Tibial artery (tissue), 4 donors: ENCODE data around the gene RBBP5.

Experiments
- DNase-seq, 2 donors: peaks; one replicate each; pipeline ENCODE4 v3.0.0-alpha.2; 2019
- H3K27ac ChIP-seq, 2 donors: fragments of 200-600 bp; sonication (generic) in 1 of 2; 1 replicate in 1 of 2; 2 replicates in 1 of 2; pipeline ENCODE4 v1.5.1; 2018 to 2019; ENCODE audit warnings: mild to moderate bottlenecking in 1 of 2
- H3K27me3 ChIP-seq, 2 donors: fragments of 200-600 bp; sonication (generic) in 1 of 2; one replicate each; pipeline versions ENCODE4 v1.5.1 to v1.6.0; 2016 to 2019
- H3K36me3 ChIP-seq, 3 donors: fragments of 200-600 bp; sonication (generic) in 2 of 3; one replicate each; pipeline ENCODE4 v1.5.1; 2016 to 2019; ENCODE audit warnings: mild to moderate bottlenecking in 2 of 3
- H3K4me1 ChIP-seq, 4 donors: fragments of 200-600 bp; sonication (generic) in 2 of 4; 1 replicate in 3 of 4; 2 replicates in 1 of 4; pipeline ENCODE4 v1.5.1; 2016 to 2019
- H3K4me3 ChIP-seq, 2 donors: fragments of 200-600 bp; sonication (generic) in 1 of 2; 1 replicate in 1 of 2; 2 replicates in 1 of 2; pipeline ENCODE4 v1.5.1; 2018 to 2019; ENCODE audit warnings: mild to moderate bottlenecking in 2 of 2
- H3K9me3 ChIP-seq, 3 donors: fragments of 200-600 bp; sonication (generic) in 1 of 3; one replicate each; pipeline ENCODE4 v1.5.1; 2016 to 2019
- CTCF ChIP-seq, 2 experiments: fragments of 200-600 bp in 1 of 2; fragments of 450-650 bp in 1 of 2; IDR thresholded peaks; one replicate each; pipeline ENCODE4 v1.5.1; 2017 to 2019; ENCODE audit warnings: antibody characterized with exemption in 2 of 2, mild to moderate bottlenecking in 1 of 2, moderate library complexity in 1 of 2
- intact Hi-C: fragments of 100-400 bp; cut with DNase I; formaldehyde crosslinking; loops from one replicate; pipeline ENCODE4 v1.15.0; 2023; ENCODE audit warnings: low total_unique reads

The RBBP5 gene

GRCh38 chr1:205077158-205077933, 44.4 kb downstream of the RBBP5 start:
- no peak overlapping the region for H3K27ac ChIP-seq
- TF ChIP-seq CTCF (IDR thresholded peaks at IDR 0.05): no peak
- H3K4me3 ChIP-seq: no peak overlapping the region
- no peaks in the 10 kb centered on the region for H3K9me3 ChIP-seq
- peaks cover 0 to 3% (median 0%) of the 10 kb centered on the region in 3 donors for H3K36me3 ChIP-seq
- H3K4me1 ChIP-seq: no peaks in the 10 kb centered on the region
- H3K27me3 ChIP-seq: no peaks in the 10 kb centered on the region
- intact Hi-C loops: no loop called here
- no peak for DNase-seq

GRCh38 chr1:205076245-205076761, 45.5 kb downstream of the RBBP5 start:
- DNase-seq: no peak
- Histone ChIP-seq H3K4me3 (no peak overlapping the region), H3K27ac (no peak overlapping the region), H3K27me3 (no peaks in the 10 kb centered on the region), H3K36me3 (peaks cover 0 to 3% (median 0%) of the 10 kb centered on the region in 3 donors), H3K4me1 (no peaks in the 10 kb centered on the region), H3K9me3 (no peaks in the 10 kb centered on the region)
- no peak for TF ChIP-seq CTCF (IDR thresholded peaks at IDR 0.05)
- intact Hi-C loops: no loop called here

- no peaks in the 10 kb centered on the region for H3K4me1 ChIP-seq
- intact Hi-C loops: no loop called here
- H3K36me3 ChIP-seq: peaks cover 0 to 3% (median 0%) of the 10 kb centered on the region in 3 donors
- no peak for TF ChIP-seq CTCF (IDR thresholded peaks at IDR 0.05)
- no peak overlapping the region for H3K4me3 ChIP-seq
- no peaks in the 10 kb centered on the region for H3K27me3 ChIP-seq
- DNase-seq: no peak
- H3K9me3 ChIP-seq: no peaks in the 10 kb centered on the region
- no peak overlapping the region for H3K27ac ChIP-seq
These were observed 46.1 kb downstream of the RBBP5 start for GRCh38 chr1:205075642-205076155.

- no peak for DNase-seq
- H3K36me3 ChIP-seq: peaks cover 0 to 3% (median 0%) of the 10 kb centered on the region in 3 donors
- H3K4me3 ChIP-seq: no peak overlapping the region
- no peaks in the 10 kb centered on the region for H3K4me1 ChIP-seq
- no peak for TF ChIP-seq CTCF (IDR thresholded peaks at IDR 0.05)
- no peaks in the 10 kb centered on the region for H3K9me3 ChIP-seq
- no peak overlapping the region for H3K27ac ChIP-seq
- intact Hi-C loops: no loop called here
- no peaks in the 10 kb centered on the region for H3K27me3 ChIP-seq
These were observed 47.3 kb downstream of the RBBP5 start for GRCh38 chr1:205074513-205074912.

GRCh38 chr1:205074084-205074483, 47.7 kb downstream of the RBBP5 start:
- no peak for TF ChIP-seq CTCF (IDR thresholded peaks at IDR 0.05)
- Histone ChIP-seq H3K36me3 (peaks cover 0 to 3% (median 0%) of the 10 kb centered on the region in 3 donors), H3K27me3 (no peaks in the 10 kb centered on the region), H3K4me3 (no peak overlapping the region), H3K9me3 (no peaks in the 10 kb centered on the region), H3K27ac (no peak overlapping the region), H3K4me1 (no peaks in the 10 kb centered on the region)
- DNase-seq: no peak
- intact Hi-C loops: no loop called here
